Cortex of kidney (tissue), 1 donor: ENCODE results near the gene CTSL.

Experiments
- DNase-seq: peaks from one replicate; lab custom pipeline; 2025; lab: John Stamatoyannopoulos, UW

Gene CTSL

DNA sequence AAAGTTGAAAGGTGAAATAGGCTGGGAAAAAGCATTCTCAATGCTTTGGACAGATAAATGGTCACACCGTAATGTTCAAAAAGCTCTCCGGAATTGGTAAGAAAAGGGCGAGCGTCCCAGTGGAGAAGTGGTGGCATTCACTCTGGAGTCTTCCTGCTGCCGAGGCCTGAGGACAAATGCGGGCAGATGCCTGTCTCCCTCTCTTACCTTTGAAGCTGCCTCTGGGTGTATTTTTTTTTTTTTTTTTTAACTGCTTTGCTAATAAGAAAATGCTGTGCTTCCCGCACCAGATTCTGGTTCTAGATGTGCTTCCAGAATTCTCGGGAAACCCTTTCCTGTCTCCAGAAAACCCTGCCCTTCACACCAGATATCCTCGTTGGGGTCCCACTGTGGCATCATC lies 24.4 kb upstream of the CTSL start:
- no peak for DNase-seq

DNA sequence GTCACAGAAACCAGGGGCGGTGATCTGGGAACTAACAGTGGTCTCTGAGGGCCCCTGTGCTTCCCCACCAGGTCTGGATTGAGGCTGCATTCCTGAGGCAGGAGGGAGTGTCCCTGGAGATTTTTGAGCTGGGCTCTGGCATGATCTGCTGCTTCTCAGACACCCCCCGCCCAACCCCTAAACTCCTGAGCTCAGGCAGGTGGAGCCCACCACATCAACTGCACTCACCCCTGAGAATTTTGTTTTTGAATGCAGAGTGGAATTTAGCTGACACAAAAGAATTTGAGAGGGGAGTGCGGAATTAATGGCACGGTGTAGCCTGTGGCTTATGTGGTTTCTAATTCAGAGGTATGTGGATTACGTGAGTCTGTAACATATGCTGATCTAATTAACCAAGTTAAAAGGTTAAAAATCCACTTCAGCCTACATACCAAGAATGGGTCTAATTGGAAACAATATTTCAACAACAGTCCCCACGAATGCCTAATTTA lies 23.9 kb upstream of the CTSL start:
- no peak for DNase-seq

DNA sequence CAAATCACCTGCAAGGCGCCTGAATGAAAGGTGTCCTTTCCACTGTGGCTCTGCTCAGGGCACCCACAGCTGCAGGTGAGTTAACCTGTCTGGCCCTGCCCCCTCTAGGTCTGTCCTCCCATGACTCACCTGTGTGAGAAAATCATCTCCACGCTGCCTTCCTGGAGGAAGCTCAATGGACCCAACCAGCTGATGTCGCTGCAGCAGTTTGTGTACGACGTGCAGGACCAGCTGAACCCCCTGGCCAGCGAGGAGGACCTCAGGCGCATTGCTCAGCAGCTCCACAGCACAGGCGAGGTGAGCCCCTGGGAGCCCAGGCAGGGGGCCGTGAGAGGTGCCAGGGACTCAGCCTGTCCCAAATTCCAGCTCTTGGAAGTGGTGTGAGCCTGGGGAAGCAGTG lies 23.0 kb upstream of the CTSL start:
- no peak for DNase-seq

DNA sequence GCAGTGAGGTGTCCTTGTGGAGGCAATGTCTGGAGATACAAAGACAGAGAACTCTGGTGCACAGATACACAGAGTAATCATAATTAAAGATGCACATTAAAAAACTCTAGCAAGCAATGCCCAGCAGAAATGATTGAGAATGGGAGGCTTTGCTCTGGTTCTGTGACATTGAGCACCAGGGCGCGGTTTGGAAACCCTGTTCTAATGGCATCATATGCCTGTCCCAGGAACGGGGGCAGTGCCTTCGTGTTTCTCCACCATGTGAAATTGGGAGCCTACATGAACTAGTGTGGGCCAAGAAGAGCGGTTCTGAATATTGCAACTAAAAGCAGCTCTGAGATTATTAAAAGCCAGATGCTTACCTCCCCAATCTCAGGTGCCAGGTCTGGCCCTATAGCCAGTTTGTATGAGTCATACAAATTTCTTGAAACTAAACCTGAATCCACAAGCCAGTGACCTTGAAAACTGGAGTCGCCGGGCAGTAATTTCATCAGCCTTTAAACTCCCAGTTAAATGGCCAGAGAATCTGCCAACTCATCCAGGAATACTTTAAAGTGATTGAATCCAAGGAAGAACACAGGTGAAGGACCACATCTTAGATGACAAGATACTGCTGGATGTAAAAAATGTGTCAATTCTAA lies 22.2 kb upstream of the CTSL start:
- no peak for DNase-seq

DNA sequence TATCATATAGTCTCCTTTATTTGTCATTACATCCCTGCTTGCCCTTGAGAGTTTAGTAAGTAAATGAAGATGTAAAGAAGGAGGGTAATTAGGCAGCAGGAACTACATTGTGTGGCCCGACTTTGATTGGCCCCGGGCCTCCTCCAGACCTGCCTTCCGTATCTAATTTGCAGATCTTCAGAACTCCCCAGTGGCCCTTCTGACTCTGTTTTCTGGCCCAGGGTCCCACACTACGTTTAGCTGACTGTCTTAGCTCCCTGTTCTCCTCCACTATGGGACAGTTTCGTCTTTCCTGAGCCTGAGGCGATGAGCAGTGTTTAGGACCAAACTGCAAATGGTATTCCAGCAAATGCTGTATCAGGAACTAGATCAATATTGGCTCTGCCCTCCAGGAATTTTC lies 21.6 kb upstream of the CTSL start:
- DNase-seq, result no peak

DNA sequence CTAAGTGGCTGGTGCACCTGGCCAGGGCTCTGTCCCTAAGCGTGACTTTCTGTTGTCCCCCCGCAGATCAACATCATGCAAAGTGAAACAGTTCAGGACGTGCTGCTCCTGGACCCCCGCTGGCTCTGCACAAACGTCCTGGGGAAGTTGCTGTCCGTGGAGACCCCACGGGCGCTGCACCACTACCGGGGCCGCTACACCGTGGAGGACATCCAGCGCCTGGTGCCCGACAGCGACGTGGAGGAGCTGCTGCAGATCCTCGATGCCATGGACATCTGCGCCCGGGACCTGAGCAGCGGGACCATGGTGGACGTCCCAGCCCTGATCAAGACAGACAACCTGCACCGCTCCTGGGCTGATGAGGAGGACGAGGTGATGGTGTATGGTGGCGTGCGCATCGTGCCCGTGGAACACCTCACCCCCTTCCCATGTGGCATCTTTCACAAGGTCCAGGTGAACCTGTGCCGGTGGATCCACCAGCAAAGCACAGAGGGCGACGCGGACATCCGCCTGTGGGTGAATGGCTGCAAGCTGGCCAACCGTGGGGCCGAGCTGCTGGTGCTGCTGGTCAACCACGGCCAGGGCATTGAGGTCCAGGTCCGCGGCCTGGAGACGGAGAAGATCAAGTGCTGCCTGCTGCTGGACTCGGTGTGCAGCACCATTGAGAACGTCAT lies 19.7 kb upstream of the CTSL start:
- no peak for DNase-seq

DNA sequence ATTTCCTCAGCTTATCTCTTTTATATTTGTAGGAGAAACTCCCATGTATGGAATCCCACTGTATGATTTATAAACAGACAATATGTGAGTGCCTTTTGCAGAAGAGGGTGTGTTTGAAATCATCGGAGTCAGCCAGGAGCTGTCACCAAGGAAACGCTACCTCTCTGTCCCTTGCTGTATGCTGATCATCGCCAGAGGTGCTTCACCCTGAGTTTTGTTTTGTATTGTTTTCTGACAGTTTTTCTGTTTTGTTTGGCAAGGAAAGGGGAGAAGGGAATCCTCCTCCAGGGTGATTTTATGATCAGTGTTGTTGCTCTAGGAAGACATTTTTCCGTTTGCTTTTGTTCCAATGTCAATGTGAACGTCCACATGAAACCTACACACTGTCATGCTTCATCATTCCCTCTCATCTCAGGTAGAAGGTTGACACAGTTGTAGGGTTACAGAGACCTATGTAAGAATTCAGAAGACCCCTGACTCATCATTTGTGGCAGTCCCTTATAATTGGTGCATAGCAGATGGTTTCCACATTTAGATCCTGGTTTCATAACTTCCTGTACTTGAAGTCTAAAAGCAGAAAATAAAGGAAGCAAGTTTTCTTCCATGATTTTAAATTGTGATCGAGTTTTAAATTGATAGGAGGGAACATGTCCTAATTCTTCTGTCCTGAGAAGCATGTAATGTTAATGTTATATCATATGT lies 18.0 kb upstream of the CTSL start:
- DNase-seq, result no peak

DNA sequence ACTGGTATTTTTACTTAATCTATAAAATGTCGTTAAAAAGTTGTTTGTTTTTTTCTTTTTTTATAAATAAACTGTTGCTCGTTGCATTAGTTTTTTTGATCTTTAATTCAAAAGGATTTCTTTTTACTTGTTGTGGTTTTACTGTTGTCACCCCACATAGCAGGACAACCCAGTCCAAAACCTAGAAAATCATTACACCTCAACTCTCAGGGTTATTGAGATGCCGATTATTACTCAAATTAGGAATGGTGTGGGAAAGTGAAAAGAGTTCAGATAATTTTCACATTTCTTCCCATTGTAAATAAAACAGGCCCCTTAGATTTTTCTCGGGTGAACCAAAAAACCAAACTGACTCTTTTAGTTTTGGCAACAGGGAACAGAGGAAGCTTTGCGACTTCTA lies 17.4 kb upstream of the CTSL start:
- DNase-seq, result no peak

DNA sequence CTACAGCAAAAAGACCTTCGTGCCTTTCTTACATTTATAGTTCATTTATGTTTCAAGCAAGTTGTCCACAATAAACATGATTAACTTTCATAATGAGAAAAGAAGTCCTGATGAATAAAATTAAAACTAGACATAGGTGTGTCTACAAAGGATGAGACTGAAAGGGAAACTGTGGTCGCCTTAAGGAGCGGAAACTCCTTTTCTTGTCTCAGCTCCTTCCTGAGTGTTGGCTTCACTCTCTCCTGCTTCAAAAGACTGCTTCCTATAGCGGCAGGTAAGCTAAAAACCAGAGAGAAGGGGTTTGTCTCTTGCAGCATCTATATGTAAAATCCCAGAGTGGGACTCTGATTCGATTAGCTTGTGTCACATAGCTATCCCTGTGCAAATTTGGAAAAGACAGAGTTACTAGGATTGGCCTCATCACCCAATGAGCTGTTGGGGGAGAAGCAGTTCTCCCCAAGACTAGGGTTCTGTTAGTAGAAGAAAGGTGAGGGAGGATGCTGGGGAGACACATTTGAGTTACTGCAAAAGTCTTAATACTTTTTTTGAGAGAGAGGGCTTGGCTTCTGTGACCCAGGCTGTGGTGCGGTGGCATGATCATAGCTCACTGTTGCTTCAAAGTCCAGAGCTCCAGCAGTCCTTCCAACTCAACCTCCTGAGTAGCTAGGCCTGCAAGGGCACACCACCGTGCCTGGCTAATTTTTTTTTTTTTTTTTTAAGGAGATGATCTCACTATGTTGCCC lies 16.8 kb upstream of the CTSL start:
- DNase-seq, result no peak

DNA sequence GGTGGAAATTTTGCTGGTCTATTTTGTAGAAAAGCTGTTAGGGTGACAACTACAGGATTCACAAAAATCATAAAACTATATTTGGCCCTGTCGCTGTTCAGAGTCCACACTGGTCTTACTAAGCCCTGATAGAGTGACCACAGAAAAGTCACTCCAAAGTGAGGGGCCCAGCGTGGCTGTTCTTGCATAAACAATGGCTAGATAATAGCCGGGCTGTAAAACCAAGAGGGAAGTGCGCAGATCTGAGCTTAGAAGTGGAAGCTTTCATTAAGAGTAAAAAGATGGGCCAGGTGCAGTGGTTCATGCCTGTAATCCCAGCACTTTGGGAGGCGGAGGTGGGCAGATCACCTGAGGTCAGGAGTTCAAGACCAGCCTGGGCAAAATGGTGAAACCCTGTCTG lies 15.5 kb upstream of the CTSL start:
- no peak for DNase-seq

DNA sequence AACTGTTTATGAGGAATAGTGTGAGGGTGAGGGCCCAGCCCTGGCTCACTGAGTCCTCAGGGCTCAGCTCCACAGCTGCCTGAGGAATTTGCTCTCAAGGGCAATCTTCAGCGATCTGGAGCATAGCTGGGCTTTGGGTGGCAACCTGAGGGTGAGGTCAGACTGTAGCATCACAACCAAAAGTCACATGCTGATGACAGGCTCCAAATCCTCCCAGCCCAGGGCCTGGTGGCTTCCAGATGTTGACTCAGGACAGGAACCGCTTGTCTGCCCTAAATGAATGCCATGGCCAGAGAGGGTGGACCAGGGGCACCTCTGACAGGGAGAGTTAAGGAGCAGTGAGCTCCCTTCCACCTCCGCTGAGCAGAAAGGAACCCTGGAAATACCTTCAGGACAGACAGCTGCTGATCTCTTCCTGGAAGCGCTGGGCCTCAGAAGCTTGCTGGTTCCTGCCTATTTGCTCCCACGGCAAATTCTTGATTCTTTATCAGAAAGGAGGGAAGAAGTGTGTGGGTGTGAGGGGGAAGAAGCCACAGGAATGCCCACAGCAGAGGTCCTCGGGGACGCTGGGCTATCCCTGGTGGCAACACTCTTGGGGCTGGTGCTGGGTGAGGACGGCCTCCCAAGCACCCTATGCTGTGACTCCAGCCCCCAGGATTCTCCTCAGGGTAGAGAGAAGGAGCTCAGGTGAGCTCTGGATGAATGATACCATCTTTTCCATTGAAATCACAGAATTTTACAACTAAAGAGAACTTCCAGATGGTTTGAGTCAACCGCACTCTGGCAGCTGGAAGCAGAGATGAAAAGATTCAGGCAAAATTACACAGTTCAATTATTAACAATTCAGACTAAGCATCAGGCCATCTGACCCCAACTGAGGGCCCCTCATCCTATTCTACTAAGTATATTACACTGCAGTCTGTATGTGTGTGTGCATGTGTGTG lies 13.8 kb upstream of the CTSL start:
- DNase-seq, result no peak

DNA sequence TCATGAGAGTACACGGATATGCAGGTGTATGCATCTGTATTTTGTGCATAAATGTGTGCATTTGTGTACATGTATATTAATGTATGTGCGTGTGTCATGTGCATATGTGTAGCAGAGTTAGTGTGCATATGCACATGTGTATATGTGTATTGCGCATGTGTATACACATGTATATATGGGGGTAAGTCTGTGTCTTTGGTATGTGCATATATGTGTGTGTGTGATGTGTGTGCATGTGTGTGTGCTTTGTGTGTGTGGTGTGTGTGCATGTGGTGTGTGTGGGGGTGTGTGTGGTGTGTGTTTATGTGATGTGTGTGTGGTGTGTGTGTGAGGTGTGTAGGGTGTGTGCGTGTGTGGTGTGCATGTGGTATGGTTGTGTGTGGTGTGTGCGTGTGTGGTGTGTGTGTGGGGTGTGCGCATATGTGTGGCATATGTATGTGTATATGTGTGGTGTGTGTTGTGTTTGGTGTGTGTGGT lies 13.1 kb upstream of the CTSL start:
- no peak for DNase-seq

DNA sequence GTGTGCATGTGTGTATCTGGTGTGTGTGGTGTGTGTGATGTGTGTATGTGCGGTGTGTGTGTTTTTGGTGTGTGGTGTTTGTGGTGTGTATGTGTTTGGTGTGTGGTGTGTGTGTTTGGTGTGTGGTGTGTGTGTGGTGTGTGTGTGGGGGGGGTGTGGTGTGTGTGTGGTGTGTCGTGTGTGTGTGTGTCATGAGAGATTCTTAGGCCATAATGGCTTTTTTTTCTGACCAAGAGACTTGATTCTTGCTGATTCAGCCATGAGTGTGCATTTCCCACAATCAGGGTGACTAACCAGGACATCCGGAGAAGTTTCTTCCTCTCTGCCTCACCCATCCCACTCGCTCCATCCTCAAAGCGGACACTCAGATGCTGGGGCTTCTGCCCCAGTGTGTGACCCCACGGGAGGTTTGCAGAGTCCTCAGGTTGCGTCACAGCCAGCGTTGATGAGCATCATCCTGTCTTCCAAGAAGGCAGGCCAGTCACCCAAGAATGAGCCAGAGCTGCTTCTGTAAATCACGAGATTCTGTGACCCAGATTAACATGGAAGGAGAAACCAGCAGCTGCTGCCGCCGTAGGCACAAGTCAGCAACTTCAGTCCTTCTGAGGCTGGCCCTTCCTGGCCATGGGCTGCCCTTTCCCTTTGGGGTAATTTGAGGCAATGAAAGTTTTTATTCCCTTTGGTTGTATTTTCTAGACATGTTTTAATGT lies 12.5 kb upstream of the CTSL start:
- no peak for DNase-seq

DNA sequence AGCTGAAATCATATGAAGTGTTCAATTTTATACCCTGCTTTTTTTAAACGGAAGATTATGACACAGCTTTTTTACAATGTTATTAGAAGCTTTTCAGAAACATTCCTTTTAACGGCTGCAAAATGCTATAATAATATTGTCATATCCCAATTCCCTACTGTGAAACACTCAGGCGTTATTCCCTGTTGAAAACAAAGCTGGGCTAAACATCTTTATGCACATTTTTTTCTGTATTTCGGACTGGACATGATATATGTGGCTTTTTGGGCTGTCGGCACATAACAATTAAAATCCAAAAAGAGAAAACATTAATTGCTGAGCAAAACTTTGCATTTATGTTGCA lies 12.0 kb upstream of the CTSL start:
- no peak for DNase-seq

DNA sequence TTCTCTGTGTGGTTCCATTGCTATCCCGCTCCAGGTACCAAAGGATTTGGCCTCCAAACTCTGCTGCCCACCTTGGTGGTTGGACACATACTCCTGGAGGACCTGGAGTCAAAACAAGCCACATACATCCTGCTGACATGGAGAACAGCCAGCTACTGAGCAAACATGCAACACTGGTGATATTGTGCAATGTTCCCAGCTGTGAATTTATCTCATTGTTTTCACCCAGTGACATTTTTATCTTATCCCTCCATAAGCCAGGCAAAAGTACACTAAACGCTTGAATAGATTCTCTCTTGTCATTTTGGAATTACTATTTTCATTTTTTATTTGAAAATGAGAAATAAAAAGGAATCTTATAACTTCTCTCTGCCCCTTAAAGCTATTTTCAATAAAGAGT lies 11.1 kb upstream of the CTSL start:
- no peak for DNase-seq

DNA sequence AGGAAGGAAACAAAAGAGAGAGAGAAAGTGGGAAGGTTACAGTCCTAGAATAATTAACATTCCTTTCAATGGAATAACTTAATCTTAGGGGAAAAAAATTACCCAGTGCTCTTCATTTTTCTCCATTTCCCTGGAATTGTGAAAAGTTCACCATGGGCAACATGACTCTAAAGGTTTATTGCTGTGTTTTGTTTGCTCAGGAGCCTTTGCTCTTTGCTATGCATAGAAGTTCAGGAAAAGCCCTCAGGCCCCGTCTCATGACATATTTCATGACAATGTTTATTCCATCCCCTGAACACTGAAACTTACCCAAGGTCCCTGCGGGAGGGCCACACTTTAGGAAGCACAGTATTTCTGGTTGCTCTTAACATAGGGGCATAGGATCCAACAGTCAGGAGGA lies 9.8 kb upstream of the CTSL start:
- DNase-seq, result no peak

DNA sequence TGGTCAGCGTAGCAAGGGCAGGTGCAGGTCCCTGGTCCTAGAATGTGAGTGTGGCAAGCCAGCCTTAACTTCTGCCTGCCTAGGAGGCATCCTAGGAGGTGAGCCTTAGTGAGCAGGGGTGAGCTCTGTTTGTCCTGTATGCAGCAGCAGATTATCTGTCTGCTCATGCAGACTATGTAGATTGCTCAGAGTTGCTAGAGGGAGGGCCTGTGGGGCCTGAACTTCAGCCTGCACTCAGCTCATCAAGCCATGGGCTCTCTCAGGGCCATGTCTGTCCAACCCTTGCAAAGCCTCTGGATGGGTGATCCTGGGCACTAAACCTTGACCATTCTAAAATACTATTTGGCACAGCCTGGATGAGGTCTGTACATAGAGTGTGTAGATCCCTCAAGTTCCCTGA lies 8.5 kb upstream of the CTSL start:
- no peak for DNase-seq

DNA sequence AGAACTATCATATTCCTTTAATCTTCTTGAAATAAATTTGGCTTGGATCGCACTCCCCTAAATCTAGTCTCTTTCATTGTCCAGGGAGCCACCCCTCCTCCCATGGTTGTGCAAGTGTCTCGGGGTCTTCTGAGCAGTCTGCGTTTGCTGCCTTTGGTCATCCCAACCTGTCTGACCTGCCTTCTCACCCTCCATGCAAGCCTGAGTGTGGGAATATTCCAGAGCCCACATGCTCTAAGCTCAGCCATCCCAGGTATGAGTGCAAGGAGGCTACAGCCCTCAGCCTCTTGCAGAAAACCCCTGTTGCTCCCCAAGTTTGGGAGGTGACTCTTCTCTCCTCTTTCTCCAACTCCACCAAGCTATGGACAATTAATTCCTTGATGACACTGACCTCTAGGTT lies 7.7 kb upstream of the CTSL start:
- DNase-seq, result no peak

DNA sequence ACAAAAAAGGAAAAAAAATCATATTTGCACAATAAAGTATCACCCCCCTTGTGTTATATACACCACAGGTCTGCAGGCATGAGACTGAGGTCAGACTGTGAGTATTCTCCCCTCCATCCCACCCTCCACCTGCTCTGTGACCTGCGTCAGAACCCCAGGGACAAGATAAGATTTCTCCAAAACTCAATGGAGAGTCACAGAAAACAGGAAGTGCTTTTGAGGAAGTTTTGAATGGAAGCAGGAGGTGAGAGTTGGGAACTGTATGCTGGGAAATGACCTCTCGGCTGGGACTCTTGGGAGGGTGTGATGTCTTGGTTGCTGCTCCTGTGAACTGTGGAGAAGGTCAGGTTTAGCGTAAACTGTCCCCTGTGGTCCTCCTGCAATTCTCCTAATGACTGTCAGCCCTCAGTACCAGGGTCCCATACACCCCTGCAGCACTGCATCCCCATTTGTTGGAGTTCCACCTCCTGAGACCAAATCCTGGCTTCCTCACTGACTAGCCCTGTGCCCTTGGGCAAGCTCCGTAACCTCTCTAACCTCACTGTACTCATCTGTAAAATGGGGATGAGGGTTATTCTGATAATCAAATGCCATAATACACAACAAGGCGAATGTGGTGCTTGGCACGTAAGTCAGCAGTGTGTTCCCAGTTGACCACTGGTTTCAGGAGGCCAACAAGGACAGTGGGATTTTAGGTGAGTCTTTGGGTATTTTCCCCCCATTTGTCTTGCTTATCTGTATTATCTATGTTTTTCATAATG lies 6.9 kb upstream of the CTSL start:
- no peak for DNase-seq

DNA sequence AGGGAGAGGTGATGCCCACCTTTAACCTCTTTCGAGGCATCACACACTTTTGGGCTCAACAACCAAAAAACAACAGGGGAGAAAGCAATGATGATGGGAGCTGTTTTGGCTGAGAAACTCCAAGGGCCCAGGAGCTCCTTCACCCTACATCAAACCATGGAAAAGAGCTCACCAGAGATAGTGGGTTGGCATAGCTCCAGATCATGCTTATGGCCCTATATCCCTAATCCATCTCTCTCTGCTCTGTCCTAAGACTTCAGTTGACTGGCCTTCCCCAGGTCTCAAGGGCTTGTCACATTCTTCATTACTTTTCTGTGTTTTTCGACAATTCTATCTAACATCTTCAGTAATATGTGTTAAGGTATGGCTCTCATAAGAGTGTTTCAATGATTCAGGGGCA lies 5.7 kb upstream of the CTSL start:
- no peak for DNase-seq
